Astrocyte (in vitro differentiated cells and primary cell): ENCODE measurements around the gene PRPF31.

Source experiments
- EZH2 ChIP-seq: IDR thresholded peaks from 2 replicates; pipeline ENCODE4 v1.6.1; 2012; ENCODE audit warnings: mild to moderate bottlenecking, low read length, inconsistent platforms; ENCODE audit not compliant: insufficient read depth
- TF ChIP-seq, protein P1 (sequence below): IDR thresholded peaks from 2 replicates; pipeline ENCODE4 v1.5.1; 2011; ENCODE audit warnings: low read depth, mild to moderate bottlenecking, inconsistent platforms, low read length, moderate library complexity; ENCODE audit not compliant: insufficient read depth

DNA sequence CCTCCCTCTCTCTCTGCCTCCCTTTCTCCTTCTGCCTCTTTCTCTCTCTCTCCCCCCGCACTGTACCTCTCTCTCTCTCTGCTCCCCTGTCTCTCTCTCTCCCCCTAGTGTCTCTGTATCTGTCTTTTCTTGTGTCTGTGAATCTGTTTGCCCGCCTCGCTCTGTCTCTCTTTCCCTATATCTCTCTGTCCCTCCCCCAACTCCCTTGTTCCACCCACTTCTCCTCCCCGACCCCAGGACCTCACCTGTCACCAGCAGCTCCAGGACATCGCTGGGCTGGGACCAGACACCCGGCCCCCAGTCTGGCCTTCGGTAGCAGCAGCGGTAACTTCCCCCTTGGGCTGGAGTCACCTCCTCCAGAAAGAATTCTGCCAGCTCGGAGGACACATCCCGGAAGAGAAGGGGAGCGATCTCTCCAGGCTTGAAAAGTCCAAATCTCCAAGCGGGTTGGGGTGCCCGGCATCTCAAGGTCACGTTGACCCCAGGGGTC lies 18.9 kb upstream of the PRPF31 start:
- TF ChIP-seq, protein P1, sequence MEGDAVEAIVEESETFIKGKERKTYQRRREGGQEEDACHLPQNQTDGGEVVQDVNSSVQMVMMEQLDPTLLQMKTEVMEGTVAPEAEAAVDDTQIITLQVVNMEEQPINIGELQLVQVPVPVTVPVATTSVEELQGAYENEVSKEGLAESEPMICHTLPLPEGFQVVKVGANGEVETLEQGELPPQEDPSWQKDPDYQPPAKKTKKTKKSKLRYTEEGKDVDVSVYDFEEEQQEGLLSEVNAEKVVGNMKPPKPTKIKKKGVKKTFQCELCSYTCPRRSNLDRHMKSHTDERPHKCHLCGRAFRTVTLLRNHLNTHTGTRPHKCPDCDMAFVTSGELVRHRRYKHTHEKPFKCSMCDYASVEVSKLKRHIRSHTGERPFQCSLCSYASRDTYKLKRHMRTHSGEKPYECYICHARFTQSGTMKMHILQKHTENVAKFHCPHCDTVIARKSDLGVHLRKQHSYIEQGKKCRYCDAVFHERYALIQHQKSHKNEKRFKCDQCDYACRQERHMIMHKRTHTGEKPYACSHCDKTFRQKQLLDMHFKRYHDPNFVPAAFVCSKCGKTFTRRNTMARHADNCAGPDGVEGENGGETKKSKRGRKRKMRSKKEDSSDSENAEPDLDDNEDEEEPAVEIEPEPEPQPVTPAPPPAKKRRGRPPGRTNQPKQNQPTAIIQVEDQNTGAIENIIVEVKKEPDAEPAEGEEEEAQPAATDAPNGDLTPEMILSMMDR, result peak; percentile 9
- TF ChIP-seq EZH2, result no peak
